Stimulated activated CD4-positive, alpha-beta T cell treated with anti-CD3 and anti-CD28 coated beads, Interleukin-1b, Interleukin-23, amount 100 ng/mL, for 1 hour (primary cell): ENCODE measurements around the gene DYNLT2.
"Not testable (repeated sequence)": the region's sequence is repeated elsewhere in the genome, so short reads cannot be mapped to it uniquely, and the experiment has no call there.

Experiments used
- DNase-seq, 2 donors: peaks; one replicate each; pipeline ENCODE4 v3.0.0-alpha.2; 2020; ENCODE audit warnings: low read depth in 2 of 2

Gene DYNLT2

DNA sequence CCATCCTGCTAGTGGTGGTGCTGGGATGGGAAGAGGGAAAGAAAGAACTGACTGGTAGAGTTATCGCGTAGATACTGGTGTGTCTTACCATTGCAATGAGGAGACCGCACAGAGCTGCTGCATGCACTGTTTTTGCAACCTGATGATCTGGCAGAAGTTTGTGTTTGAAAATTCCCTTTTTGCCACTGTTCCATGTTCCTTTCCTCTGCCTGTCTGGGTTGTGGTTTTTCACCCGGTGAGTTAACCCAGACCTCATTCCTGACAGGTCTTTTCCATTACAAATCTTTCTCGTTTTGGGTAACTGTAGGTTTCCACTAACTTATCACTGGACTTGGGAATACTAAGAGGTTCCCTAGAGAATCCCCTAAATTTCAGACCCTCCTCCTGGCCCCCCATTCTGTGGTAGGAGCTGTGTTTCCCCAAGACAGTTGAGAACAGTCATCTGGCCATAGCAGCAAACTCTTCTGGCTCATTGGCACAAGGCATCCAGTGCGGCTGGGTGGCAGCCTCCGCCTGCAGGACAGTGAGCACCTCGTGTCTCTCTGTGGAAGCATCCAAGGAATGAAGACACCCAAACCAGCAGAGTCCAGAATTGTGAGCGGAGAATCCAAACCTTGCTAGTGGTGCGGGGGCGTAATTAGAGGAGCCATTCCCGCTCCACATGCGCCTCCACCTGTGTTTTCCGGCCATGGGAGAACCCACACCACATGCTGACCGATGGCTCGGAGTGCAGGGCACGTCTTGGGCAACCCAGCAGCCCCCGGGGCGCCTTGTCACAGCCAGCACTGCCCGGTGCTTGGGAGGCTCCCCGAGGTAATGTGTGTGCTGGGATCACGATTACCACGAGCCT is 32.8 kb upstream of the DYNLT2 start:
- no peak for DNase-seq

DNA sequence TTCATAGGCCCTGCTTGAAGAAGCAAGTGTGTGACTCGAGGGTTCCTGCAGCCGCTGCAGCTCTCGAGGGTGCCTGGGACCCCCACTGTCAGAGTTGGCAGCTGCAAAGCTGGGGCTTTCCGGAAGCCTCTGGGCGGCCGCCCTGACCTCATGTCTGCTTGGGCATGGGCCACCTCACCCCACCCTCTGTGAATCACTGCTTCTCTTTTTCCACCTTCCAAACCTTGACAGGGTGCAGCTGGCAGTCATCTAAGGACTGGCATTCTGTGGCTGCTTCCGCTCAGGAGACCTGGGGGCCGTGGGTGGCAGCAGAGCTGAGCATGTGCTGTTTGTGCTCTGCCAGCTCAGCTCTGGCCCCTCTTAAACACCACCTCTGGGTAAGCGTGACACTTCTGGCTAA is 32.0 kb upstream of the DYNLT2 start:
- no peak for DNase-seq

DNA sequence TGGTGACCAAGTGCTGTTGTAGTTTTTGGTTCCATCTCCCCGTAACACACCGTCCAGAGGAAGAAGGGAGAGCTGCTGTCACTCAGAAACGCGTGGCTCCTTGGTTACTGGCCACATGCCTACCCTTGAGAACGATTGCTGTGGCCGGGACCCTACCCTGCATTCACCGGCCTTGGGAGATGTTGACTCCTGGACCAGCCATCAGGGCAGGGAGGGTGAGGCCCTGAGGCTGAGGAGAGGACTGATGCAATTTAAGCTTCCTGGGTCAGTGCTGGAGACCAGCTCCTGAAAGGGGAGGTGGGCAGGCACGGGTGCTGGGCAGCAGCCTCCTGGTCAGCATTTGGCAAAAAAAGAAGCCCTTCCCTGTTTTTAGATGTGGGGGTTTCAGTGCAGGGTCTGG is 31.6 kb upstream of the DYNLT2 start:
- DNase-seq: no peak

DNA sequence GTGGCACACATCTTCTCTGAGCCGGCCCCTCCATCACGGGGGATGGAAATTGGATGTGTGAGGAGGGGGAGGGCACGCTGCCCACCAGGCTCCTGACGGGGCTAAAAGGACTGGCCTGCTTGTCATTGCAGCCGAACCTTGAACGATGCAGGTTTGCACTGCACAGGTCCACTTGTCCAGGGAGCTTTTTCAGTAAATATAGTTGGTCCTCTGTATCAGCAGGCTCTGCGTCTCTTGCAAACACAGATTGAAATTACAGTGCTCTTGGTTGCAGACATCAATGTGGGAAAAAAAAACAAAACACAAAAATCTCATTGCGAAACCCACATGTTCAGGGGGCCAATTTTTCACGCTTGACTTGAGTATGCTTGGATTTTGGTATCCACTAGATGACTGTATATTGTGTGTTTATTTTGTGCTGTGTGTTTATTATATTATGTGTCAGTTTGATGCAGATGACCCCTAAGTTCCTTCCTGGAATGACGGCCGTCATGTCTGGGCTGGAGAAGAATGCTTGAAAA is 29.3 kb upstream of the DYNLT2 start:
- no peak for DNase-seq

DNA sequence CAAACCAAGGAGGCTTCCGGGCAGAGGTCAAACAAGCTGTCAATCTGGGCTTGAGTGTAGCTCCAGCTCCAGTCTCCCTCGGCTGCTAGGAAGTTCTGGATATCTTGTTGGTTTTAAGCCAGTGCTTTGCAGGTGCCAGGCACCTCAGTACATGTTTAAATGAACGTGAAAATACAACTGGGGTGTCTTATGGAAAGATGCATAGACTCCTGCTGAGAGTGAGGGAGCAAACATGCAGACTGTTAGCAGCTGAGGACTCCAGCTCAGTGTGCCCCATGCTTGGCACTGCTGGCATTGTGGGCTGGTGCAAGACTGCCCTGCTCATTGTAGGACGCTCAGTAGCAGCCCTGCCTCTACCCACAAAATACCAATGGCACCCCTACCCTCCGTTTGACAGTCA is 28.5 kb upstream of the DYNLT2 start:
- DNase-seq: no peak

DNA sequence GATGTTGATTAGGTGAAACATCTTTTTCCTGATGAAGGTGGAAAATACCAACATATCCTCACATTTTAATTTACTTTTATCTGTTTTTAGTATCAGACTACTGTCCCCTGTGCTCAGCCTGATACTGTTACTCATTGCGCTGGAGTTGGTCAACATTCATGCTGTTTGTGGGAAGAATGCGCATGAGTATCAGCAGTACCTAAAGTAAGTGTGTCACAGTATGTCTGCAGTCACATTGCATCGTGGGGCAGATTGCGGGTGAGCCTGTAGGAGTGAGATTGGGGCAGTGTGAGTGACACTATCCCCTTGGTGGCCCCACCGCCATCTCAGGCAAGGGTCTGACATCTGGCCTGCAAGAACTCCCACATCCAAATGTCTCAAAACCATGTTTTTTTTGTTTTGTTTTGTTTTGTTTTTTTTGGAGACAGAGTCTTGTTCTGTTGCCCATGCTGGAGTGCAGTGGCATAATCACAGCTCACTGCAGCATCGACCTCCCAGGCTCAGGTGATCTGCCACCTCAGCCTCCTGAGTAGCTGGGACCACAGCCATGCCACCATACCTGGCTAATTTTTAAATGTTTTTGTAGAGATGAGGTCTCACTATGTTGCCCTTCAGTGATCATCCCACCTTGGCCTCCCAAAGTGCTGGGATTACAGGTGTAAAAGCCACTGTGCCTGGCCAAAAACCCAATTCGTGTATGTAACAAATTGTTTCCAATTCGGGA is 27.9 kb upstream of the DYNLT2 start:
- no peak for DNase-seq

DNA sequence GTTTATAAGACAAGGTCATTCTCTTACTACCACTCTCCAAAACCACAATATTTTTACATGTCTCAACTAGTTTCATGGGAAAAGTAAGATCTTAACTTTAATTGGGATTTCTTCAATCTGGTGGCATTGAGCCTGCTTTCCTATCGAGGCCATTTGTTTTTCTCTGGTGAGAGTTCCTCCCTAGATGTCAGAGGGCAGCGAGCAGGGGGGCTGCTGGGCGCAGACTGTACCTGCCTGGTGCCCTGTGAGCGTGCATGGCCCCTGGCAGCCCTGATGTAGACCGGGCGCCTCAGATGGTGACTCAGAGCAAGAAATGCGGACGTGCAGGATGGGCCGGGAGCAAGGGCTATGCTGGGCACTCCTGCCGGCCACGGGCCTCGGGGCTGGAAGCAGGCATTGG is 27.3 kb upstream of the DYNLT2 start:
- DNase-seq: no peak

DNA sequence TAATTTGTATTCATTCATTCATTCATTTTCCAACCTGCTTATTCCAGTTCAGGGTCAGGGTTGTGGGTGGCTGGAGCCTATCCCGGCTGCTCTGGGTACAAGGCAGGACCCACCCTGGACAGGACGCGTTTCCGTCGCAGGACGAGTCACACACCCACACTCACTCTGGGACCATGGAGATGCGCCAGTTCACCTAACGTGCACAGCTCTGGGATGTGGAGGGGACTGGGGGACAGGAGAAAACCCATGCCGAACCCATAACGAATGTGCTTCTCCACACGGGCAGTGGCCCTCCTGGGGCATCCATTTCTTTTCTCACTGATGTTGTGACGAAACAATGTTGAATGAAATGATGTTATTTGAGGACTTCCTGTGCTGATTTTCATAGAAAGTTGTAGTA is 26.5 kb upstream of the DYNLT2 start:
- DNase-seq: no peak

DNA sequence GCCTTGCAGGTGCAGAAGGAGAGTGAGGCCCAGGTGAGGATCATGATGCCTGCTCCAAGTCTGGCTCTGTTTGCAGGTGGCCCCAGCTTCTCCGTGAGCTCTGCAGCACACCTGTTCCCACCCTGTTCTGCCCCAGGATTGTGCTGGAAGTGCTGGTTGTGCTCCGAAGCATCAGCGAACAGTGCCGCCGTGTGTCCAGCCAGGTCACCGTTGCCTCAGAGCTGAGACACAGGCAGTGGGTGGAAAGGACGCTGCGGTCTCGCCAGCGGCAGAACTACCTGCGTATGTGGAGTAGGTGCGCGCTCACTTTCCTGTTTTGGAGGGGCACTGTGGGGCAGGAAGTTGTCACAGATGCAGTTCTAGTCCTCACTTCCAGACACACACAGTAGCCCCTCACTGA is 25.0 kb upstream of the DYNLT2 start:
- no peak for DNase-seq

DNA sequence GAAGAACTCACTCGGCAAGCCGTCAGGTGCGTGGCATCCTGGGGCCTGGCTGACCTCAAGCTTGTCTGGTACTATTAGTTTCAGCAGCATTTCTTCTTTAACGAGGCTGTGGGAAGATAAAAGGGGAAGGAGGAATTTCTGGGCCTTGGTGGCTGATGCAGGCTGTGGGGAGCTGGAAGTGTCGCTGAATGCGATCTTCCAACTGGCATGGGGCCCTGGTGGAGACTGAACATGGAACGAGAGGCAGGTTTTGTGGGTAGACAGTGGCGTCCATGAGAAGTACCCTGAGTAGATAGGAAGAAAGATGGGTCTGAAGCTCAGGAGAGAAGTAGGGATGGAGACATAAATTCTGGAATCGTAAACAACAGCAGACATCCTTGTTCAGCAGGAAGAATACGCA is 23.9 kb upstream of the DYNLT2 start:
- DNase-seq: no peak

DNA sequence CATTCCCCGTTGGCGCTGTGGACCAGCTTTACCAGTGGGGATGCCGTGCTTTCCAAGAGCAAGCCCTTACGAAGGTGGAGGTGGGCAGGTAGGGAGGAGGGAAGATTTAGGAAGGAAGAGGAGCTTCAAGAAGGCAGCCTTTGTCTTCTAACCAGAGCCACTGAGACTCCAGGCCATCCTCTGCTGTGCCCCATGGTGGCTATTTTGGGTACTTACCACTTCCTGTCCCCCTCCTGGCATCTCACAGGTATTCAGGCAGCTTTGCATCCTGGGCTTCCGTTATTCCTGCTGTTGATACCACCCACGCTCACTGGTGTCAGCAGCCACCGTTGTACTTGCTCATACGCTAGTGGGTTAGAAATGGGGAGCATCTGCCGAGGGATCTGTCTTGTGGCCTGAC is 23.0 kb upstream of the DYNLT2 start:
- DNase-seq: no peak

DNA sequence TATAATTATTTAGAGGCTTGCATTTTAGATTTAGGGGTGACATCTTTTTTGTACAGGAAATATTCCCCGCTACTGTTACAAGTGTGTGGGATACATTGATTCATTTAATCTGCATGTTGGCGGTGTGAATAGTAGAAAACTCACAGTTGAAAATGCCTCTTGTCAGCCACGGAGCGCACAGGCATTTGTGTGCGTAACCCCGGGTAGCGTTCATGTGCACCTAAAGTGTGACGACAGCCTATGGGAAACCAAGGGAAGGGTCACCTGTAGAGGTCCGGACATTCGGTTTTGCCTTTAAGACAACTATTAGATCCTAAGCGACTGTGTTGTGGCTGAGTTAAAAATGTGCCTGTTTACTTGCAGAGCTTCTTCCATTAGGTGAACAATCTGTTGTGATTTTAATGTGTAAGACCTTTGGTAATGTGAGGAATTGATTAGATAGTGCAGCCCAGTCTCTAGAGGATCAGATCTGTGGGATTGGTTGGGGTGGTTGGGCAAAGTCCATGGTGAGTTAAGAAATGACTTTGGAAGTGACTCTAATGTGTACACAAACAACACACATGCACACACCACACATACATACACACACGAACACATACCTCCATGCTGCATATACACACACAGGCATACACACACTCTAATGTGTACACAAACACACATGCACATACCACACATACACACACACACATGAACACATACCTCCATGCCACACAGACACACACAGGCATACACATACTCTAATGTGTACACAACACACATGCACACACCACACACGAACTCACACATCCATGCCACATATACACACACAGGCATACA is 15.8 kb upstream of the DYNLT2 start:
- DNase-seq: no peak

DNA sequence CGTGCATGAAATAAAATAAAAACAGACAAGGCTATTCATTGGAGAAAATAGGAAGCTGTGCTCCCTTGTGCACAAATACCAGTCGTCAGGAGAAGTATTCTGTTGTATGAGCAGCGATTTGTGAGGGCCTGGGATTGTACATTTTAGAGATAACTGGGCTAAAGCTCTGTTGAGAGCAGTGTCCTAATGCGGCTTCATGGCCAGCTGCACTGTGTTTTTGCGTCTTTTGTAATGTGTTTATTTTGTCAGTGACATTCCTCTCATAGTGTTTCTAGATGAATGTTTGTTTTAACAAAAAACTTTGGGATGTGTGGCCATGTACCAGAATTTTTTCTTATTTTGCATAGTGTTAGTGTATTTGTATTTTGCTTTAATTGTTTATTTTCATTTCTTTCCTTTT is 14.9 kb upstream of the DYNLT2 start:
- DNase-seq: no peak

DNA sequence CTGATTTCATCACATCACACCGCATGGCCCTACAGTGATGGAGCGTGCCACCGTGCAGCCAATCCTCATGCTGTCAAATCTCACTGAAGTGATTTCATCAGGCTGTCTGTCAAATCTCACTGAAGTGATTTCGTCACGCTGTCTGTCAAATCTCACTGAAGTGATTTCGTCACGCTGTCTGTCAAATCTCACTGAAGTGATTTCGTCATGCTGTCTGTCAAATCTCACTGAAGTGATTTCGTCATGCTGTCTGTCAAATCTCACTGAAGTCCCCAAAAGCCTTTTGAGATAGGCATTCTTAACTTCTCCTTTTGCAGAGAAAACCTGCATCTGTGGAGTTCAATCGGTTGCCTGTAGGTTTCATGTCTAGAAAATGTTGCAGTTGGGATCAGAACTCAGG is 14.4 kb upstream of the DYNLT2 start:
- DNase-seq: not testable (repeated sequence)

DNA sequence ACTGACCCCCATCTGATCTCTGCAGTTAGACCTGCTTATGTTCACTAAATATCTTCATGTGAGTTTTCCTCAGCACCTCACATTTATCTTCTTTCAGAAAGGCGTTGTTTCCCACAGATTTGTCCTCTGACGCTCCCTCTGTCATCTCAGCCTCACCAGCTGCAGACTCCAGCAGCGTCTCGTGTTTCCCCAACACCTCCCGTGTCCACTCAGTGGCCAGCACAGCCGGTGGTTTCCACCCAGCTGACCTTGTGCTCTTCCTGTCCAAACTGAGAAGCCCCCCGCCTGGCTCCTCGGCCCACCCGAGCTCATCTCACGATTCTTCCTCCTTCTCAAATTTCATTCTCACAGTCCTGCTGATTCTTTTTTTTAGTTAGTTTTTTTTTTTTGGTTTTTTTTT is 12.5 kb upstream of the DYNLT2 start:
- DNase-seq: no peak

DNA sequence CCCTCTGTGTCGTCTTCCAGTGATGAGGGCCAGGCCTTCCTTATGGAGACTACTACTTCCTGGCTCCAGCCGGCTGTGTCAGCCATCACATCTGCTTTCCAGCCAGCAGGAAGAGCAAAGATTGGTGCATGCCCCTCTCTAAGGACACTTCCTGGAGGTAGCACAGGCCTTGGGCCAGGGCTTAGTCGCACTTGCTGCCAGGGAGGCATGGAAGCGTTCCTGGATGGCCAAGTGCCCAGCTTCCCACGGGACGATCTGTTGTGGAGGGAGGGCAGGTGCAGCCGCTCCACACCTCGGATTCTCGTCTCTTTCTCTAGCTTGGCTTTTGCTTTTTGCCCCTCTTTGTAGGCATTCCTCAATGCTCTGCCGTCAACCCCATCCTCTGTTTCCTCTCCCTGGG is 11.9 kb upstream of the DYNLT2 start:
- DNase-seq: no peak

DNA sequence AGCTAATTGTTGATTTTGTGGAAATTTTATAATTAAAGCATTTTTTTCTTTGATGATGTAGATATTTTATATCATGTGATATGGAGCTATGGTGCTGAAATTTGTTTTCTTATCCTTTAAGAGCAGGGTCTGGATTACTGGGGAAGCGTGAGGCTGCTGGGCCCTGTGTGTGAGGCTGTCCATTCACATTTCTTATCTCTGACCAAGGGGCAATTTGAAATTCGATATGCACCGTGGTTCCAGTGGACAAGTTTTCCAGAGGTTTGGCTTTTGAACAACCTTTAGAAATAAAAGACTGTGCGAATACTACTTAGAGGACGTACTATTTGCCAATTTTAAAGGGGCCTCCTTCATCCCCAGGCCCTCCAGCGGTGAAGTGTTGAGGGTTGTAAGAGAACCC is 3.8 kb upstream of the DYNLT2 start:
- no peak for DNase-seq

DNA sequence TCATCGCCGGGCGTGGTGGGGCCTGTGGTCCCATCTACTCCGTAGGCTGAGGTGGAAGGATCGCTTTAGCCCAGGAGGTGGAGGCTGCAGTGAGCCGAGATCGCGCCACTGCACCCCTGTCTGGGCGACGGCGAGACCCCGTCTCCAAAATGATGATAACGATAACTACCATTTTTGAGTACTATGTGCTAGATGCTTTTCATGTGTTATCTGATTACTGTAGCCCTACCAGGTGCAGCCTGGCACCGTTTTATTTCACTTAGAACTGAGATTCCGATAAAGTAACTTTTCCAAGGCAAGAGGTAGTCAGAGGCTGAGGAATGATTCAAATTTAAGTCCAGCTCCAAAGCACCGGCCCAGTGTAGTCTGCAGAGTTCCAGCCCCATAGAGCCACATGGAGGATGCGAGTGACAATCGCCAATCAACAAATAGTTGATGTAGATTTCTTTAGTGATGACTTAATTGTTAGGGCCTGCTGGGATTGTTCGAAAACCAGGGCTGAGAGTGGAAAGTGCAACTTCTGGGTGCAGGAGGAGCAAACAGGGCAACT is 777 bp upstream of the DYNLT2 start:
- no peak for DNase-seq

DNA sequence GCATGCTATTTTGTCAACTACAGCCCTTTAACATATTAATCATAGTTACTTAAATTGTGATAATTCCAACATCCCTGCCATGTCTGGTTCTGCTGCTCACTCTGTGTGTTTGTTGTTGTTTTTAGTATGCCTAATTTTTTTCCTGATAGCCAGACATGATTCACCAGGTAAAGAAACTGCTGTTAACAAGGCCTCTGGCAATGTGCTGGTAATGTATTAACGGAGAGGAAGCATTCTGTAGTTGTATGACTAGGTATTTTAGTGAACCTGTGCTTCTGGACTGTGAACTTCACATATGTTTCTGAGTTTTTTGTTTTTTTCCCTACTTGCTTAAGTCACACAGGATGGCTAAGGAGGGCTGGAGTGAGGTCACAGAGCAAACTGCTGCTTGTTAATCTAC is 4.8 kb downstream of the DYNLT2 start:
- DNase-seq: no peak

DNA sequence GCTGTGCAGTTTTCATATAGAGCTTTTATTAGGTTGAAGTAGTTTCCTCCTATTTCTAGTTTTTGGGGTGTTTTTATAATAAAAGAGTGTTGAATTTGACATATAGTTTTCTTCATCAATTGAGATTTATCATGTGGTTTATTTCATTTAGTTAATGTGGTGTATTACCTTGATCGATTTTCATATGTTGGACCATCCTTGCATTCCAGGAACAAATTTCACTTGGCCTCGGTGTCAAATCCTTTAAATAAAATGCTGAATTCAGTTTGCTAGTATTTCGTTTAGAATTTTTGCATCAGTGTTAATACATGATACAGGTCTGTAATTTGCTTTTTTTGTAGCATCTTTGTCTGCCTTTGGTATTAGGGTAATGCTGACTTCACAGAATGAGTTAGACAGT is 6.0 kb downstream of the DYNLT2 start:
- DNase-seq: no peak

DNA sequence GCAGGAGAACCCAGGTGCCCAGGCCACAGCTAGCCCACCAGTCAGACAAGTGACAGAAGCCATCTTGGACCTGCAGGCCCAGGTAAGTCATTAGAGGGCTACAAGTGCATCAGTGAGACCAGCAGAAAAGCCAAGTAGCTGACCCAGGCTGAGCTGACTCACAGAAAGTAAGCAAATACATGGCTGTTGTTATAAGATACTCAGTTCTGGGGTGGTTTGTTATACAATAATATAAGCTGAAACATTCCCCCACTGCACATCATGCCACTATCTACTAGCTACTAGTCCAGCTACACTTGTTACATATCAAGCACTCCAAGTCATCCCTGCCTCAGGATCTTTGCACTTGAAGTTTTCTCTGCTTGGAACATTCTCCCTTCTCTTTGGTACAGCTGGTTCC is 10.0 kb downstream of the DYNLT2 start:
- DNase-seq: no peak

DNA sequence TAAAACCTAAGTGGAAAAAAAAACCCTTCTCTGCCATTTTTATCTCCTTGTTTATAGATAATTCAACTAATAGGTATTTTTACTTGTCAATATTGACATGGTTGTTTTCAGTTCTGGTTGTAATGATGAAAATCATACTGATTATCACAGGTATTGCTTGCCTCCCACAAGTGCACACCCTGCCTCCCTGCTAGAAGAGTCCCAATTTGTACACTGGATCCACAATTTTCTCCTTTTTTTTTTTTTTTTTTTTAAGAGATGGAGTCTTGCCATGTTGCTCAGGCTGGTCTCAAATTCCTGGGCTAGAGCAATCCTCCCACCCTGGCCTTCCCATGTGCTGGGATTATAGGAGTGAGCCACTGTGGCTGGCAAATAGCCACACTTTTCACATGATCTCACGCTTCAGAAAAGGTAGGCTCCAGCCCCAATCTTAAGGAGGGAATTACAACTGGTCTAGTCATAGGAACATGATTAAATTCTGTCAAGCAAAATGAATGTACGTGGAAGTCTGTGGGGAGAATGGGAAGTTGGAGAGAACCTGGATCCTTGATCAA is 12.3 kb downstream of the DYNLT2 start:
- no peak for DNase-seq
